Measurements from ENCODE around the gene GSG1L.

DNA sequence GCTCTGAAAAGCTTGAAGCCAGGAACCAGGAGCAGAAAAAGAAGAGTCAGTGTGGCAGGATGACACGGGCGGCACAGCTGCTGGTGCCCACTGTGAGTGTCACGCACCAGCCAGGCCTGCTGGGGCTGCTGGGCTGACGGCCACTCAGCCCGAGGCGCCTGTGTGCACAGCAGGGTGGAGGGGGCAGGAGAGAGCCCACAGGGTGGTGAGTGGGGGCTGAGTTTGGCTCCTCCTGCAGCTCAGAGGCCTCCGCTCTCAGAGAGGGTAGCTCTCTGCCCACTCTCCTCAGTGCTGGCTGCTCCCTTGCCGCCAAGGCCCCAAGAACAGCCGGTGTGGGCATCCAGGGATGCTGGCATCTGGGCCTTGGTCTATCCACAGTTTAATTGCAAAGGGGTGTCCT, 59.6 kb downstream of the GSG1L start:
- TF ChIP-seq, protein P1, sequence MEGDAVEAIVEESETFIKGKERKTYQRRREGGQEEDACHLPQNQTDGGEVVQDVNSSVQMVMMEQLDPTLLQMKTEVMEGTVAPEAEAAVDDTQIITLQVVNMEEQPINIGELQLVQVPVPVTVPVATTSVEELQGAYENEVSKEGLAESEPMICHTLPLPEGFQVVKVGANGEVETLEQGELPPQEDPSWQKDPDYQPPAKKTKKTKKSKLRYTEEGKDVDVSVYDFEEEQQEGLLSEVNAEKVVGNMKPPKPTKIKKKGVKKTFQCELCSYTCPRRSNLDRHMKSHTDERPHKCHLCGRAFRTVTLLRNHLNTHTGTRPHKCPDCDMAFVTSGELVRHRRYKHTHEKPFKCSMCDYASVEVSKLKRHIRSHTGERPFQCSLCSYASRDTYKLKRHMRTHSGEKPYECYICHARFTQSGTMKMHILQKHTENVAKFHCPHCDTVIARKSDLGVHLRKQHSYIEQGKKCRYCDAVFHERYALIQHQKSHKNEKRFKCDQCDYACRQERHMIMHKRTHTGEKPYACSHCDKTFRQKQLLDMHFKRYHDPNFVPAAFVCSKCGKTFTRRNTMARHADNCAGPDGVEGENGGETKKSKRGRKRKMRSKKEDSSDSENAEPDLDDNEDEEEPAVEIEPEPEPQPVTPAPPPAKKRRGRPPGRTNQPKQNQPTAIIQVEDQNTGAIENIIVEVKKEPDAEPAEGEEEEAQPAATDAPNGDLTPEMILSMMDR (IDR thresholded peaks at IDR 0.05): no peak
- no peak for TF ChIP-seq POLR2A (IDR thresholded peaks at IDR 0.05)
